Measurements from ENCODE around the gene FGFRL1. TPM values are rescaled to one million over a fixed set of nuclear protein-coding genes. Genes with fewer than 3 reads are reported as not detected.

FGFRL1 gene
- total RNA-seq, 1 donor from 2014 or later = 5.2 TPM

GRCh38 chr4:1039493-1040343, 28.3 kb downstream of the FGFRL1 start:
- H3K27ac Mint-ChIP-seq (ENCODE audit: unreplicated experiment) = no peak overlapping the region
- H3K27me3 Mint-ChIP-seq (ENCODE audit: unreplicated experiment) = peaks cover 6% of the 10 kb centered on the region
- no peak for DNase-seq (ENCODE audit: low spot score)
- H3K4me1 Mint-ChIP-seq (ENCODE audit: unreplicated experiment) = no peaks in the 10 kb centered on the region
- no peaks in the 10 kb centered on the region for H3K9me3 Mint-ChIP-seq (ENCODE audit: unreplicated experiment)
- no peaks in the 10 kb centered on the region for H3K36me3 Mint-ChIP-seq (ENCODE audit: low read depth, unreplicated experiment)
- TF ChIP-seq CTCF (IDR thresholded peaks at IDR 0.05; ENCODE audit: unreplicated experiment) = no peak
- no peak overlapping the region for H3K4me3 Mint-ChIP-seq (ENCODE audit: unreplicated experiment)

- Mint-ChIP-seq H3K27me3 (ENCODE audit: unreplicated experiment) (peaks cover 6% of the 10 kb centered on the region), H3K4me3 (ENCODE audit: unreplicated experiment) (no peak overlapping the region), H3K27ac (ENCODE audit: unreplicated experiment) (no peak overlapping the region), H3K4me1 (ENCODE audit: unreplicated experiment) (no peaks in the 10 kb centered on the region), H3K9me3 (ENCODE audit: unreplicated experiment) (no peaks in the 10 kb centered on the region), H3K36me3 (ENCODE audit: low read depth, unreplicated experiment) (no peaks in the 10 kb centered on the region)
- no peak for TF ChIP-seq CTCF (IDR thresholded peaks at IDR 0.05; ENCODE audit: unreplicated experiment)
- DNase-seq (ENCODE audit: low spot score) = no peak
These were observed 29.1 kb downstream of the FGFRL1 start for GRCh38 chr4:1040344-1041146.

- H3K27me3 Mint-ChIP-seq (ENCODE audit: unreplicated experiment) = peaks cover 6% of the 10 kb centered on the region
- no peaks in the 10 kb centered on the region for H3K36me3 Mint-ChIP-seq (ENCODE audit: low read depth, unreplicated experiment)
- H3K9me3 Mint-ChIP-seq (ENCODE audit: unreplicated experiment) = no peaks in the 10 kb centered on the region
- H3K4me3 Mint-ChIP-seq (ENCODE audit: unreplicated experiment) = no peak overlapping the region
- TF ChIP-seq CTCF (IDR thresholded peaks at IDR 0.05; ENCODE audit: unreplicated experiment) = no peak
- H3K4me1 Mint-ChIP-seq (ENCODE audit: unreplicated experiment) = no peaks in the 10 kb centered on the region
- DNase-seq (ENCODE audit: low spot score) = no peak
- no peak overlapping the region for H3K27ac Mint-ChIP-seq (ENCODE audit: unreplicated experiment)
These were observed 29.9 kb downstream of the FGFRL1 start for GRCh38 chr4:1041147-1041935.

- H3K36me3 Mint-ChIP-seq (ENCODE audit: low read depth, unreplicated experiment) = peaks cover 4% of the 10 kb centered on the region
These were observed 30.5 kb downstream of the FGFRL1 start for GRCh38 chr4:1041936-1042330.

More at GRCh38 chr4:1041936-1042330, 30.5 kb downstream of the FGFRL1 start:
- H3K9me3 Mint-ChIP-seq (ENCODE audit: unreplicated experiment) = no peaks in the 10 kb centered on the region
- H3K27me3 Mint-ChIP-seq (ENCODE audit: unreplicated experiment) = peaks cover 9% of the 10 kb centered on the region
- H3K4me1 Mint-ChIP-seq (ENCODE audit: unreplicated experiment) = no peaks in the 10 kb centered on the region
- H3K27ac Mint-ChIP-seq (ENCODE audit: unreplicated experiment) = no peak overlapping the region
- TF ChIP-seq CTCF (IDR thresholded peaks at IDR 0.05; ENCODE audit: unreplicated experiment) = no peak
- DNase-seq (ENCODE audit: low spot score) = no peak
- no peak overlapping the region for H3K4me3 Mint-ChIP-seq (ENCODE audit: unreplicated experiment)

All from endothelial cell (in vitro differentiated cells).